GM19240 (cell line): Measurements from ENCODE around the gene CIPC.
A peak's percentile ranks its signal among the peaks of the same experiment; 100 is the strongest.

Source experiments
- DNase-seq: peaks from one replicate; pipeline ENCODE4 v3.0.0; 2011; ENCODE audit warnings: low spot score; ENCODE audit not compliant: insufficient read length

CIPC gene

DNA sequence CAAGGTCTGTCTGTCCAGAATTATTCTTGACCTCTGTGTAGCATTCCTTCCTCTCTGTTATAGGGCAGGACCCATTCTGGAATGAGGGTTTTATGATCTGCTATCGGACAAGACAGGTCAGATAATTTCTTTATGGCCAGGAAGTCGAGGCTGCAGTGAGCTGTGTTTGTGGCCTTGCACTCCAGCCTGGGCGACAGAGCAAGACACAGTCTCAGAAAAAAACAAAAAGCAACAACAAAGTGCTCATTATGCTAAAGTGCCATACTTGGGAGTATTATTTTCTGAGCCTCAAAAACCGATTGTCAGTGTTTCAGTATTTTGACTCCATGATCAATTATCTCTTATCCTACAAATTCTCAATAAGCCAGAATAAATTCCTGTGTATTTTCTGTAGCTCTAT is 4.1 kb downstream of the CIPC start:
- DNase-seq = no peak

- no peak for DNase-seq
These were observed 5.4 kb downstream of the CIPC start for GRCh38 chr14:77103475-77103874.

GRCh38 chr14:77103951-77104350 is 5.9 kb downstream of the CIPC start:
- DNase-seq = no peak

- no peak for DNase-seq
These were observed 6.3 kb downstream of the CIPC start for GRCh38 chr14:77104393-77104792.

- no peak for DNase-seq
These were observed 7.3 kb downstream of the CIPC start for GRCh38 chr14:77105145-77105939.

DNA sequence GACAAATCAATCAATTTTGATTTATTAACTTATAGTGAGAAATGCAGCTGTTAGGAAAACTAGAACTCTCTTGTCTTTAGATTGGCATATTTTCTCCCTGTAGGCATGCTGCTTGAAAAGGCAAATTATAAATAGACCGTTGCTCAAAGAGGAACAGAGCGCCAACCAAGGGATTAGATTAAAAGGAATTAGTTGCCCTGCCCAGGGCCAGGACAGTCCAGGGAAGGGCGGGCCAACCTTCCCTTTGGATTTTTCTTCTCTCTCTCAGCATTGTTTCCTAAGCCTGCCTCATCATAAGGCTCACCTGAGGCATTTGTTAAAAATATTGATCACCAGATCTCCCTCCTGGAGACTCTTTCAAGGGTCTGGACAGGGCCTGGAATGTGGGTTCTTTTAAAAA is 8.6 kb downstream of the CIPC start:
- no peak for DNase-seq

GRCh38 chr14:77107228-77107627 is 9.2 kb downstream of the CIPC start:
- no peak for DNase-seq

GRCh38 chr14:77108753-77109152 is 10.7 kb downstream of the CIPC start:
- DNase-seq = no peak

DNA sequence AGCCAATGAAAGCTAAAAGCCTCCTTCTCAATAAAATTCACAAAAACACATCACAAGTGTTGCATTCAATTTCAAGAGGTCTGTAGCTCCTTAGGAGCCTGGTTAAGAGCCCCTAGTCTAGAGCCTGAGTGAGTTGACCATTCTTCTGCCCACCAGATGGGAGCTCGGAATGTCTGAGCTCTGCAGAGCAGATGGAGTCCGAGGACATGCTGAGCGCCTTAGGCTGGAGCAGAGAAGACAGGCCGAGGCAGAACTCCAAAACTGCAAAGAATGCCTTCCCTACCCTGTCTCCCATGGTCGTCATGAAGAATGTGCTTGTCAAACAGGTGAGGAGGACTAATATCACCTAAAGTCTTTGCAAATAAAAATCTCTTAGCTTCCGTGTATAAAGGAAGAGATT is 11.6 kb downstream of the CIPC start:
- no peak for DNase-seq

- DNase-seq = no peak
These were observed 12.2 kb downstream of the CIPC start for GRCh38 chr14:77110286-77110685.

- DNase-seq = no peak
These were observed 13.0 kb downstream of the CIPC start for GRCh38 chr14:77111021-77111420.

GRCh38 chr14:77113644-77114043 is 15.6 kb downstream of the CIPC start:
- no peak for DNase-seq

GRCh38 chr14:77114609-77115008 is 16.6 kb downstream of the CIPC start:
- DNase-seq = no peak

GRCh38 chr14:77116172-77116817 is 18.2 kb downstream of the CIPC start:
- DNase-seq = no peak

- DNase-seq = no peak
These were observed 21.8 kb downstream of the CIPC start for GRCh38 chr14:77119851-77120250.

DNA sequence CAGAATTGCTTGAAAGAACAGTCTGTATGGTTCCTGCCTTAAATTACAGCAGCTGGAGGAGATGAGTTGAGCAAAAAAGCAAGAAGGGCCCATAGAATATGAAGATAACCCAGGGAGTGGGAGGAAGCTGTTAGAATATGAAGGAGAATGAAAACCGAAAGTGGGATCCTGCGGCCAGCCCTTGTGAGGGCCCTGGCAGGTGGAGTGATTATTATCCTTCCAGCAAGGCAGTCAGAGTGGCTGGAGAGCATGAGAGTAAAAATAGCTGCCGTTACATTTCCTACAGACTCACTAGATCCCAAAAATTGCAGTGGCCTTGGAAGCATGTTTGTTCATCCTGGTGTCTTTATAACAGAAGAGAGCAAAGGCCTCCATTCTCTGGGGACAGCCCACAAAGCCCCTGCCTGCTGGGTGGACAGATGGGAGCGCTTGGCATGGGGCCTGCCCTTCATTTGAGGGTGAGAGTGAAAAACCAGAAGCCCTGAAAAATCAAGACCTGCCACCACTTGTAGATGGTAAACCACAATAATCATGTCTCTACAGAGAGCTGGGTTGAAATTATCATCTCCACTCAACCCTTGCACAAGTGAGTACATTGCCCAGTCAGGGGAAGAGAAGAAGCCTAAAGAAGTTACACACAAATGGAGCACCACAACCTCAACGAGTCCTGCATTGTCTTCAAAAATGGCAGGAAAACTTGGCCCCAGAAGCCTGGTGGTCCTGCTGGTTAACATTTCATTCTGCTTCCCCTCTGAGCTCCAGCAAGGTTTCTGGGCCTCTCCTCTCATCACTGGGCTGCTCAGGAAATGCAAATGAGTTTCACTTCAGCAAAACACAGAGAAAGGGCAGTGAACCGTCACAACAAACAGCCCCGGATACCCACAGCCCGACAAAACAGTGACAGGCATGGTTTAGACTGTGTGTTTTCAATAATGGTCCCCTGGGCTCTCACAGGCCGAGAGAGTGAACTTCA is 23.0 kb downstream of the CIPC start:
- peak; percentile 84 for DNase-seq

DNA sequence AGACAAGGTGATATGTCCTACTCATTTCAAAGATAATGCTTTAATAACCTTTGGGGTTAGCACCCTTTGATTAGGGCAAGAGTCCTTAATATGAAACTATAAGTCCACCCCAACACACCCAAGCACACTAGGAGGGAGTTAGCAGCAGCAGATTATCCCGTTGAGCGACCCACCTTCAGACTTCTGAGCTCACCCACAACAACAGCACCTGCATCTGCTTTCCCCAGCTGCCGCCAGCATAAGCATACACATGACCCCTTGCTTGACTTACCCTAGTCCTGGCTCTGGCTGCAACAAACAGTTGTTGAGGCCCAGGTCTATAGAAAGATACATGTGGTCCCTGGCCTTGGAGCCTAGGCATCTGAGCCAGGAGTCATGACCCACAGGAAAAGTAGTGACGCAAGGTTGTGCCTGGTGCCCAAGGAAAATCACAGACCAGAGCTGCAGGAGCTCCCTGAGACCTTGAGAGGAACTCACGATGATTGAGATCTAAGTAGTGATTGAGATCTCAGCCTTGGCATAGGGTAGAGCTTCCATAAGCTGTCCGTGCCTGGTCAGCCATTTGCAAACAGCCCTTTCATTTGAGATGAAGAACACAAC is 24.6 kb downstream of the CIPC start:
- DNase-seq = no peak

DNA sequence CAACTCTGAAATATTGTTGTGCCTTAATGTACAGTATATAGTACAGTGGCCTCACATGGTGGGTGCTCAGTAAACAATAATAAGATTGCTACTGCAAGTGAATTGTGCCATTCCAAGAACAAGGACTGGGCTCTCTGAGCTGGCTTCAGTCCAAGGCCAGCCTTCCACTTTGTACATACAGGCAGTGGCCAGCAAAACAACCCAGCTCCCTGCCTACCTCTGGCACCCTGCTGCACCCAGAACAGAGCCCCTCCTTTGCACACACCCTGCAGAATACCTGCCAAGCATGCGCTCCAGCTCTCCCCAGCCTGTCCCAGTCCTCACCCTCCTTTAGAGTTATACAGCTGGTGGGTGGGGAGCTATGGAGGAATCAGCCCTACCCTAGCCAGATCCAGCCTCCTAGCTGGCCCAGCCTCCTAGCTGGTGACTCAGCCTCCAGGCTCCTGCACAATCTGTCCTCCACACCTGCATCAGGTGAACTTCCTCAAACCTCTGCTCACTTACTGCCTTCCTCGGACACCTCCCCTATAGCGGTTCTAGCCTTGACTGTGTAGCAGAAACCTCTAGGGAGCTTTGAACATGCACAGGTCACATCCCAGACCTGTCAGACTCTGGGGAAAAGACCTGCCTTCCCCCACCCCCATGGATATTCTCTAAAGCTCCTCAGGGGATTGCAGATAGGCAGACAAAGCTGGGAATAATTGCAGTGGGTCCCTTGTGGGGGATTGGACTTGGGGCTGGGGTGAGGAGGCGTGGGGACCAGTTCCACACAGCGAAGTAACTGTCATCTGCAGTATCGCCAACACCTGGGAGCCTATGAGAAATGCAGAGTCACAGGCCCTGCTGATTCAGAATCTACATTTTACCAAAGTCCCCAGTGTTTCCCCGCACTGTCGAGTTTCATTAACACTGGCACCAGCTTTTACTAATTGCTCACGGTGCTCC is 25.6 kb downstream of the CIPC start:
- DNase-seq = no peak

DNA sequence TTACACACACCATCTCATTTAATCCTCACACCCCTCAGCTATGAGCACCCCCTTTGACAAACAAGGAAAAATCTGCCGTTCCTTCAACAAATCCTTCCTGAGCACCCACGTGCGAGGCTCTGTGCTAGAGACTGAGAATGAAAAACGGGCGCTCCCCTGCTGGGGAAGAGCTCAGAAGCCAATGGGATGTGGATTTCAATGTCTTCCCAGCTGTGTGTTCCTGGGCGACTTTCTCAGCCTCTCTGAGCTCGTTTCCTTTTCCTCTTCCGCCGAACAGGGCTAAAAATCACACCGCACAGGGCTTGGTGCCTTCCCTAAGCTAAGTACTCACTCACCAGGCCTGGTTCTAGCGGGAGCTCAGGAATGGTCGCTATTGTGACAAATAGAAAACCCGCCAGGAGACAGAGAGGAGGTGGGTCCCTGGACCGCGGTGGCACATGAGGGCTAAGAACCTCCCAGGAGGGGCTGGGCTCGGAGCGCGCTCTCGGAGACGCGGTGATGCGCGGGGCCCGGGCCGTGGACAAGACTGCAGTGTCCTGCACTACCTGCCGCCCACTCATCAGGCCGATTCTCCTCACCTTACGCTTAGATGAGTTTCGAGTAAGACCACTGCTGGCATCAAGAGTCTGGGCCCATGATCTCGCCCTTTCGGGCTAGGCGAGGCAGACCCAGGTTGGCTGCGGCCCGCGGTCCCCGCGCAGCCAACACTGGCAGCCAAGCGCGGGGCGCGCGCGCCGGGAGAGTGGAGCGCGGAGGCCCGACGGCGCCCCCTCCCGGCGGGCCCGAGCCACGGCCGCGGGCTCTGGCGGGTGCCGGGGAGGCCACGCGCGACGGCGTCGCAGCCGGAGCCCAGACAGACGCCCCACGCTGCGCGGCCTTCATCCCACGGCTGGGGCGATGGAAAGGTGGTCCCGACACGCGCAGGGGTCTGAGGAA is 26.6 kb downstream of the CIPC start:
- DNase-seq = no peak
